Measurements from ENCODE around the gene SLC22A4.

The SLC22A4 gene

DNA sequence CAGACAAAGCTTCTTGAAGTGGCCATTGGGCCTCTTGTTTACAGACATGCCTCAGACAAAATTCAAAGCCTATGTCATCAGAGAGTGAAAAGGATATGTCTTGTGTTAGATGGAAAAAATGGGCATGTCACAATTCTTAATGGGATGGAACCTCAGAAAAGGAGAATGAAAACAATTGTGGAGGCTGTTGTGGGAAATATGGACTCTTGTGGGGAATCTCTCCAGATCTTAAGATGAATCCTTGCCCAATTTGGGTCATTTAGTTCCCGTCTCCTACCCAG, 94.8 kb downstream of the SLC22A4 start:
- DNase-seq (ENCODE audit: extremely low read depth, low read depth) = no peak
- TF ChIP-seq, protein P1, sequence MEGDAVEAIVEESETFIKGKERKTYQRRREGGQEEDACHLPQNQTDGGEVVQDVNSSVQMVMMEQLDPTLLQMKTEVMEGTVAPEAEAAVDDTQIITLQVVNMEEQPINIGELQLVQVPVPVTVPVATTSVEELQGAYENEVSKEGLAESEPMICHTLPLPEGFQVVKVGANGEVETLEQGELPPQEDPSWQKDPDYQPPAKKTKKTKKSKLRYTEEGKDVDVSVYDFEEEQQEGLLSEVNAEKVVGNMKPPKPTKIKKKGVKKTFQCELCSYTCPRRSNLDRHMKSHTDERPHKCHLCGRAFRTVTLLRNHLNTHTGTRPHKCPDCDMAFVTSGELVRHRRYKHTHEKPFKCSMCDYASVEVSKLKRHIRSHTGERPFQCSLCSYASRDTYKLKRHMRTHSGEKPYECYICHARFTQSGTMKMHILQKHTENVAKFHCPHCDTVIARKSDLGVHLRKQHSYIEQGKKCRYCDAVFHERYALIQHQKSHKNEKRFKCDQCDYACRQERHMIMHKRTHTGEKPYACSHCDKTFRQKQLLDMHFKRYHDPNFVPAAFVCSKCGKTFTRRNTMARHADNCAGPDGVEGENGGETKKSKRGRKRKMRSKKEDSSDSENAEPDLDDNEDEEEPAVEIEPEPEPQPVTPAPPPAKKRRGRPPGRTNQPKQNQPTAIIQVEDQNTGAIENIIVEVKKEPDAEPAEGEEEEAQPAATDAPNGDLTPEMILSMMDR (IDR thresholded peaks at IDR 0.05; ENCODE audit: low read depth, low read length) = no peak

DNA sequence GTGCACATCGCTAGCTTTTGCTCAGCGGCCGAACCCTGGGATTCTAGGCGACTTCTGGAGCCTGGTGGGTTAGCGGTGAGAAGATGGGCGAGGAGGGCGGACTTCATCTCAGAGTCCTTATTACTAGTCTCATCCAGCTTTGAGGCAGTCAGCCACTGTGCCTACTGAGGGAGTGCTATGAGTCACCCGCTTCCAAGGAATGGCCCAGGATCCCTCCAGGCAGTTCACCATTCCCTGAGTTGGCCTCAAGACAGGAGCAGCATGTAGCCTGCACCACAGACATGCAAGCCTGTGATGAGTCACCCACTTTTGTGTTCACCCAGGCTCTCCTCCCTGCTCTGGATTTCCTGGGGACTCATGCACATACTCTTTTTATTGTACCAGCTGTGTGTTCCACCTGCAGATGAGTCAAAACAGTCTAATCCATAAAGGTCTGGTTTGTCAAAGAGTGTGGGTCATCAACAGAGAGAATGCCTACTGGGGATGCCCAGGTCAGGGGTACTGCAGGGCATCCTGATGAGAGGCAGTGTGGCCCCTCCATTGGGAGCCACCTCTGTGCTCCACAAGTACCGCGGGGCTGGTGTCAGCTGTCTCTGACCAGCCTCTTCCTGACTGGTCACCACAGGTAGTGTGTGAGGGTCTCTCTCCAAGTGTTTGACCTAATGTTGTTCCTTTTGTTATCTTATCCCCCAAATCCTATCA, 95.5 kb downstream of the SLC22A4 start:
- TF ChIP-seq, protein P1 (IDR thresholded peaks at IDR 0.05; ENCODE audit: low read depth, low read length) = no peak
- DNase-seq (ENCODE audit: extremely low read depth, low read depth) = peak; percentile 97

DNA sequence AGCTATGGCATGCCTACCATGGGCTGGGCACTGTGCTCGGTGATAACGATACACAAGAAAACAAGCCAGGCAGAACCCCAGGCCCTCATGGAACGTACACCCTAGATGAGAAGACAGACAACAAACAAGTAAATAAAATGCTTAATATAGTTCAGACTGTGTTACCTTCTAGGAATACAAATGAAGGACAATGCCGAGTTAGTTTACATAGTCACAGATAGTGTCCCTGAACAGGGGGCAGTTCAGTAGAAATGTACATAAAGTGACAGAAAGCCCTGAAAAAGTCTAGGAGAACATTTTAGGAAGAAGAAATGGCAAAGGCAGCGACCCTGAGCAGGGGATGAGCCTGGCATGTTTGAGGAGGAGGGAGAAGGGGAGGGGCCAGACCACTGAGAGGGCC, 97.1 kb downstream of the SLC22A4 start:
- TF ChIP-seq, protein P1 (IDR thresholded peaks at IDR 0.05; ENCODE audit: low read depth, low read length) = no peak
- no peak for DNase-seq (ENCODE audit: extremely low read depth, low read depth)

DNA sequence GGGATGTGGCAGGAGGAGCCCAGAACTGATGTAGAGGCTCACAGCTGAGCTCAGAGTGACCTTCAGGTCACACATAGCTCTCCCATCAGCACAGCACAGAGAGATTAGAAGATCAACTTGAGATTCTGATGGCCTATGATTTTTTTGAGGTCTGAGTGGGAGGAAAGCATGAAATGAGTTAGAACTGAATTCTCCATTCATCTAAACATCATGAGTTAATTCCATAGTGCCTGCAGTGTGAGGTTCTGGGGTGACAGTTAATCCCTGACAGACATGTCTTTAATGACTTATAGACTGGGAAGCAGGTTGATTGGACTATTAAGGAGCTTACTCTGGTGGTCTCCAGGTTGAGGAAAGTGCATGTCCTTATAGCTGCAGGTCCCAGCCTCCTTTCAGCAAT, 97.7 kb downstream of the SLC22A4 start:
- TF ChIP-seq, protein P1 (IDR thresholded peaks at IDR 0.05; ENCODE audit: low read depth, low read length) = no peak
- DNase-seq (ENCODE audit: extremely low read depth, low read depth) = no peak

DNA sequence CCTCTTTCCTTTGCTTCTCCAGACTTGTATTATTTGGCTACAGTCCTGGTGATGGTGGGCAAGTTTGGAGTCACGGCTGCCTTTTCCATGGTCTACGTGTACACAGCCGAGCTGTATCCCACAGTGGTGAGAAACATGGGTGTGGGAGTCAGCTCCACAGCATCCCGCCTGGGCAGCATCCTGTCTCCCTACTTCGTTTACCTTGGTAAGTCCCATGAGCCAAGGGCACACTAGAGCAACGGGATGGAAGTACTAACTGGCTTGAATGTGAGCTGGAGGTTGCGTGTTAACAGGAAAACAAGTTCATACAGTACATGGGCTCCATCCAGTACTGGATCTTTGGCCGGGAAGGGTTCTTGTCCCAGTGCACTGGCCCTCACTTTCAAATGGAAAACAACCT, 98.2 kb downstream of the SLC22A4 start:
- TF ChIP-seq, protein P1 (IDR thresholded peaks at IDR 0.05; ENCODE audit: low read depth, low read length) = no peak
- DNase-seq (ENCODE audit: extremely low read depth, low read depth) = no peak

DNA sequence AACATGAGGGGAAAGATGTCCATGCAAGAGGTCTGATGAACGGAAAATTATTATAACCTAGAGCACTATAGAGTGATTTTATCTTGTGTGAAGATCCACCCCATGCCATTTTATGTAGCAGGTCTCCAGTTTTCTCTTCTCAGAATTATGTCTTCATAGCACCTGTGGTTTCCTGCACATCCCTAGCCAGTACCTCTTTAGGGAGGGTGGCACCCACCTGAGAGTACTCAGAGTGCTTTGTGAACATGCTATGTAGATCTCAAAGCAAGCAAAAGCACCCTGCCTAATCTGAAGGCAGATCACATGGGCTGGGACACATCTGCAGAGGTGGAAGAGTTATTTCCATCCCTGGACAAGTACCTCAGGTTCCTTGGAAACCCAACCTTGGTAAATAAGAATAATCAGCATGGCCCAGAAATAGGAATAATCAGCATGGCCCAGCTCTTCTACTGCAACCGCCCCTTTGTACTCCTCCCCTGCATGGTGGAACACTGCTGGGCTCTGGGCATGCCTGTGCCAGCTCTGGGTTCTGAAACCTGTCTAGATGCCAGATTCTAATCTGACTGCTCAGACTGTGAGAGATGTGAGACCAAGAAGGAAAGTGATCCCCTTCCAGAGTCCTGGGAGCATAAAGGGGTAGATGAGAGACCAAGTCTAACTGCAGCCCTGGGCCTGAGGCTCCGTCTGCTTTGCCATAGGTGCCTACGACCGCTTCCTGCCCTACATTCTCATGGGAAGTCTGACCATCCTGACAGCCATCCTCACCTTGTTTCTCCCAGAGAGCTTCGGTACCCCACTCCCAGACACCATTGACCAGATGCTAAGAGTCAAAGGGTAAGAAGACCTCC, 99.0 kb downstream of the SLC22A4 start:
- no peak for DNase-seq (ENCODE audit: extremely low read depth, low read depth)
- TF ChIP-seq, protein P1 (IDR thresholded peaks at IDR 0.05; ENCODE audit: low read depth, low read length) = no peak

Measured in AG09319 (cell line).